HFF-Myc (cell line): ENCODE data around the gene ASPG.

Source experiments
- DNase-seq: peaks from one replicate; pipeline ENCODE4 v3.0.0-alpha.2; 2011; ENCODE audit warnings: low read depth; ENCODE audit errors: extremely low read depth
- H3K4me3 ChIP-seq: replicated peaks from 2 replicates; pipeline ENCODE4 v1.5.1; 2011; ENCODE audit warnings: low read depth, mild to moderate bottlenecking, control low read depth, low read length
- TF ChIP-seq, protein P1 (sequence below): IDR thresholded peaks from 2 replicates; pipeline ENCODE4 v1.5.1; 2012; ENCODE audit warnings: mild to moderate bottlenecking, low read depth, low read length, control low read depth; ENCODE audit errors: missing control alignments

Gene ASPG

GRCh38 chr14:104054222-104054905 is 31.1 kb upstream of the ASPG start:
- TF ChIP-seq, protein P1, sequence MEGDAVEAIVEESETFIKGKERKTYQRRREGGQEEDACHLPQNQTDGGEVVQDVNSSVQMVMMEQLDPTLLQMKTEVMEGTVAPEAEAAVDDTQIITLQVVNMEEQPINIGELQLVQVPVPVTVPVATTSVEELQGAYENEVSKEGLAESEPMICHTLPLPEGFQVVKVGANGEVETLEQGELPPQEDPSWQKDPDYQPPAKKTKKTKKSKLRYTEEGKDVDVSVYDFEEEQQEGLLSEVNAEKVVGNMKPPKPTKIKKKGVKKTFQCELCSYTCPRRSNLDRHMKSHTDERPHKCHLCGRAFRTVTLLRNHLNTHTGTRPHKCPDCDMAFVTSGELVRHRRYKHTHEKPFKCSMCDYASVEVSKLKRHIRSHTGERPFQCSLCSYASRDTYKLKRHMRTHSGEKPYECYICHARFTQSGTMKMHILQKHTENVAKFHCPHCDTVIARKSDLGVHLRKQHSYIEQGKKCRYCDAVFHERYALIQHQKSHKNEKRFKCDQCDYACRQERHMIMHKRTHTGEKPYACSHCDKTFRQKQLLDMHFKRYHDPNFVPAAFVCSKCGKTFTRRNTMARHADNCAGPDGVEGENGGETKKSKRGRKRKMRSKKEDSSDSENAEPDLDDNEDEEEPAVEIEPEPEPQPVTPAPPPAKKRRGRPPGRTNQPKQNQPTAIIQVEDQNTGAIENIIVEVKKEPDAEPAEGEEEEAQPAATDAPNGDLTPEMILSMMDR, result no peak
- H3K4me3 ChIP-seq, result no peak overlapping the region
- no peak for DNase-seq

GRCh38 chr14:104062281-104062680 is 23.2 kb upstream of the ASPG start:
- DNase-seq, result no peak
- TF ChIP-seq, protein P1, result no peak

DNA sequence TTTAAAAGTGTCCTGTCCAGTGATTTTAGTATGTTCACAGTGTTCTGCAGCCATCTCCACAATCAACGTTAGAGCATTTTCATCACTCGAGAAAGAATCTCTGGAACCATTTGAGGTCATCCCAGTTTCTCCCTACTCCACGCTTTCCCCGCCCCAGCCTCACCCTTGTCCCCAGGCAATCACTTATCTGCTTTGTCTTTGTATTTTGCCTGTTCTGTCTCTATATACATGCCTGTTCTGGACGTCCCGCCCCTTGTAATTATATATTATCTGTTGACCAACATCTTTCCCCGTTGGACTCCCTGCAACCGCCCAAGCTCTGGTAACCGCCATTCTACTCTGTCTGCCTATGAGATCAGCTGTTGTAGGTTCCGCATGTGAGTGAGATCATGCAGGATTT is 21.5 kb upstream of the ASPG start:
- no peak overlapping the region for H3K4me3 ChIP-seq
- TF ChIP-seq, protein P1, result no peak
- no peak for DNase-seq

More at GRCh38 chr14:104062281-104062680, 23.2 kb upstream of the ASPG start:
- no peak overlapping the region for H3K4me3 ChIP-seq

GRCh38 chr14:104066279-104066678 is 19.2 kb upstream of the ASPG start:
- no peak overlapping the region for H3K4me3 ChIP-seq
- TF ChIP-seq, protein P1, result no peak
- DNase-seq, result no peak

DNA sequence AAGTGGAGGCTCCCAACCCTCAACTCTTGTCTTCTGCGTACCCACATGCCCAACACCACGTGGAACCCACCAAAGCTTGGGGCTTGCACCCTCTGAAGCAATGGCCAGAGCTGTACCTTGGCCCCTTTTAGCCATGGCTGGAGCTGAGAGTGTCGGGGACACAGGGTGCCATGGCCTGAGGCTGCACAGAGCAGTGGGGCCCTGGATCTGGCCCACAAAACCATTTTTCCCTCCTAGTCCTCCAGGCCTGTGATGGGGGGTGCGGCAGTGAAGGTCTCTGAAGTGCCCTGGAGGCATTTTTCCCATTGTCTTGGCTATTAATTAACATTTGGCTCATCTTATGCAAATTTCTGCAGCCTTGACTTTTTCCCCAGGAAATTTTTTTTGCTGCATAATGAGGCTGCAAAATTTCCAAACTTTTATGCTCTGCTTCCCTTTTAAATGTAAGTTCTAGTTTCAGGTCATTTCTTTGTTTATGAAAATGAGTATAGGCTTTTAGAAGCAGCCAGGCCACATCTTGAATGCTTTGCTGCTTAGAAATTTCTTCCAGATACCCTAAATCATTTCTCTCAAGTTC is 18.7 kb upstream of the ASPG start:
- DNase-seq, result no peak
- no peak overlapping the region for H3K4me3 ChIP-seq
- TF ChIP-seq, protein P1, result no peak

GRCh38 chr14:104069541-104069940 is 16.0 kb upstream of the ASPG start:
- TF ChIP-seq, protein P1, result no peak

More at GRCh38 chr14:104069541-104069940, 16.0 kb upstream of the ASPG start:
- H3K4me3 ChIP-seq, result no peak overlapping the region
- DNase-seq, result no peak
